Subcutaneous abdominal adipose tissue (tissue), 5 donors: Measurements from ENCODE around the gene DOCK9.

Experiments
- H3K27ac ChIP-seq: one replicate; pipeline ENCODE4 v1.7.0; 2013; ENCODE audit warnings: low read depth, mild to moderate bottlenecking, inconsistent platforms, low read length, moderate library complexity
- H3K27me3 ChIP-seq, 5 donors: one replicate each; pipeline ENCODE4 v1.7.0; 2013; ENCODE audit warnings: low read length in 5 of 5, inconsistent platforms in 1 of 5; ENCODE audit not compliant: control insufficient read depth in 5 of 5, insufficient read depth in 4 of 5
- H3K36me3 ChIP-seq, 5 donors: one replicate each; pipeline ENCODE4 v1.7.0; 2013; ENCODE audit warnings: low read length in 5 of 5; ENCODE audit not compliant: control insufficient read depth in 5 of 5, insufficient read depth in 5 of 5
- H3K4me1 ChIP-seq, 5 donors: one replicate each; pipeline ENCODE4 v1.7.0; 2013; ENCODE audit warnings: low read length in 5 of 5, mild to moderate bottlenecking in 3 of 5, moderate library complexity in 1 of 5; ENCODE audit not compliant: control insufficient read depth in 5 of 5, insufficient read depth in 5 of 5
- H3K4me3 ChIP-seq, 5 donors: one replicate each; pipeline ENCODE4 v1.7.0; 2013; ENCODE audit warnings: low read length in 5 of 5, low read depth in 1 of 5
- H3K9ac ChIP-seq, 5 donors: one replicate each; pipeline ENCODE4 v1.7.0; 2013; ENCODE audit warnings: low read length in 5 of 5, mild to moderate bottlenecking in 4 of 5, moderate library complexity in 3 of 5
- H3K9me3 ChIP-seq, 5 donors: one replicate each; pipeline ENCODE4 v1.7.0; 2013; ENCODE audit warnings: low read length in 5 of 5; ENCODE audit not compliant: control insufficient read depth in 5 of 5
- donor health status: healthy.
- donor health status: healthy.
- donor health status: healthy.
- donor health status: healthy.
- donor health status: healthy.

Gene DOCK9

GRCh38 chr13:98893371-98893770 lies 84.5 kb downstream of the DOCK9 start:
- Histone ChIP-seq H3K36me3 (peaks cover 5 to 28% (median 14%) of the 10 kb centered on the region in 5 donors), H3K4me3 (peak overlapping the region in 2 of 5 donors; percentile 19 to 38), H3K9ac (no peak overlapping the region), H3K27me3 (peaks cover 0 to 4% (median 0%) of the 10 kb centered on the region in 5 donors), H3K9me3 (no peaks in the 10 kb centered on the region), H3K27ac (no peak overlapping the region), H3K4me1 (peaks cover 3 to 38% (median 19%) of the 10 kb centered on the region in 5 donors)

- no peak overlapping the region for H3K9ac ChIP-seq
- peaks cover 0 to 4% (median 0%) of the 10 kb centered on the region in 5 donors for H3K27me3 ChIP-seq
- no peak overlapping the region for H3K27ac ChIP-seq
- peaks cover 3 to 38% (median 19%) of the 10 kb centered on the region in 5 donors for H3K4me1 ChIP-seq
- H3K36me3 ChIP-seq: peaks cover 4 to 28% (median 14%) of the 10 kb centered on the region in 5 donors
- peak overlapping the region in 2 of 5 donors; percentile 19 to 38 for H3K4me3 ChIP-seq
- no peaks in the 10 kb centered on the region for H3K9me3 ChIP-seq
These were observed 85.0 kb downstream of the DOCK9 start for GRCh38 chr13:98892821-98893220.

GRCh38 chr13:98892077-98892476 lies 85.8 kb downstream of the DOCK9 start:
- H3K27ac ChIP-seq: no peak overlapping the region
- H3K36me3 ChIP-seq: peaks cover 4 to 22% (median 12%) of the 10 kb centered on the region in 5 donors
- H3K9ac ChIP-seq: no peak overlapping the region
- H3K4me1 ChIP-seq: peaks cover 3 to 38% (median 19%) of the 10 kb centered on the region in 5 donors
- no peaks in the 10 kb centered on the region for H3K9me3 ChIP-seq
- H3K4me3 ChIP-seq: no peak overlapping the region
- peaks cover 0 to 4% (median 0%) of the 10 kb centered on the region in 5 donors for H3K27me3 ChIP-seq

- H3K9me3 ChIP-seq: no peaks in the 10 kb centered on the region
- H3K9ac ChIP-seq: no peak overlapping the region
- H3K27me3 ChIP-seq: peaks cover 0 to 4% (median 0%) of the 10 kb centered on the region in 5 donors
- peaks cover 3 to 35% (median 19%) of the 10 kb centered on the region in 5 donors for H3K4me1 ChIP-seq
- H3K27ac ChIP-seq: no peak overlapping the region
- H3K36me3 ChIP-seq: peaks cover 5 to 18% (median 8%) of the 10 kb centered on the region in 5 donors
- H3K4me3 ChIP-seq: no peak overlapping the region
These were observed 86.9 kb downstream of the DOCK9 start for GRCh38 chr13:98890925-98891324.

- H3K4me3 ChIP-seq: no peak overlapping the region
- H3K27me3 ChIP-seq: peaks cover 0 to 4% (median 0%) of the 10 kb centered on the region in 5 donors
- H3K9me3 ChIP-seq: no peaks in the 10 kb centered on the region
- H3K27ac ChIP-seq: no peak overlapping the region
- peaks cover 8 to 20% (median 11%) of the 10 kb centered on the region in 5 donors for H3K36me3 ChIP-seq
- no peak overlapping the region for H3K9ac ChIP-seq
- H3K4me1 ChIP-seq: peaks cover 3 to 35% (median 19%) of the 10 kb centered on the region in 5 donors
These were observed 87.7 kb downstream of the DOCK9 start for GRCh38 chr13:98890186-98890585.

- Histone ChIP-seq H3K9ac (no peak overlapping the region), H3K27ac (no peak overlapping the region), H3K36me3 (peaks cover 12 to 26% (median 17%) of the 10 kb centered on the region in 5 donors)
These were observed 88.3 kb downstream of the DOCK9 start for GRCh38 chr13:98889419-98890085.

GRCh38 chr13:98888890-98889279 lies 89.0 kb downstream of the DOCK9 start:
- peaks cover 3 to 34% (median 19%) of the 10 kb centered on the region in 5 donors for H3K4me1 ChIP-seq
- H3K36me3 ChIP-seq: peaks cover 13 to 33% (median 24%) of the 10 kb centered on the region in 5 donors
- H3K9me3 ChIP-seq: no peaks in the 10 kb centered on the region
- no peak overlapping the region for H3K4me3 ChIP-seq
- peaks cover 0 to 4% (median 0%) of the 10 kb centered on the region in 5 donors for H3K27me3 ChIP-seq
- H3K27ac ChIP-seq: no peak overlapping the region
- no peak overlapping the region for H3K9ac ChIP-seq

More at GRCh38 chr13:98889419-98890085, 88.3 kb downstream of the DOCK9 start:
- Histone ChIP-seq H3K27me3 (peaks cover 0 to 4% (median 0%) of the 10 kb centered on the region in 5 donors), H3K4me3 (no peak overlapping the region), H3K9me3 (no peaks in the 10 kb centered on the region), H3K4me1 (peaks cover 3 to 35% (median 19%) of the 10 kb centered on the region in 5 donors)

GRCh38 chr13:98888222-98888889 lies 89.5 kb downstream of the DOCK9 start:
- Histone ChIP-seq H3K4me3 (no peak overlapping the region), H3K9ac (no peak overlapping the region), H3K4me1 (peaks cover 3 to 28% (median 14%) of the 10 kb centered on the region in 5 donors), H3K9me3 (no peaks in the 10 kb centered on the region), H3K36me3 (peaks cover 16 to 38% (median 28%) of the 10 kb centered on the region in 5 donors), H3K27me3 (peaks cover 0 to 4% (median 0%) of the 10 kb centered on the region in 5 donors), H3K27ac (no peak overlapping the region)

GRCh38 chr13:98886587-98887230 lies 91.2 kb downstream of the DOCK9 start:
- peaks cover 21 to 54% (median 44%) of the 10 kb centered on the region in 5 donors for H3K36me3 ChIP-seq
- H3K27ac ChIP-seq: no peak overlapping the region
- no peak overlapping the region for H3K4me3 ChIP-seq
- H3K9ac ChIP-seq: no peak overlapping the region
- H3K4me1 ChIP-seq: peaks cover 0 to 16% (median 5%) of the 10 kb centered on the region in 5 donors
- H3K9me3 ChIP-seq: no peaks in the 10 kb centered on the region
- H3K27me3 ChIP-seq: peaks cover 0 to 4% (median 0%) of the 10 kb centered on the region in 5 donors
